EH (cell line): Measurements from ENCODE around the gene GSAP.

Experiments
- DNase-seq: peaks from one replicate; pipeline ENCODE4 v3.0.0-alpha.2; 2015; ENCODE audit warnings: low read depth

GSAP gene

GRCh38 chr7:77327067-77327931 is 88.8 kb downstream of the GSAP start:
- DNase-seq = peak; percentile 89

- peak; percentile 46 for DNase-seq
Observed at GRCh38 chr7:77326131-77326530, 90.0 kb downstream of the GSAP start.

GRCh38 chr7:77321300-77321699 is 94.8 kb downstream of the GSAP start:
- DNase-seq = peak; percentile 25

GRCh38 chr7:77320714-77321113 is 95.4 kb downstream of the GSAP start:
- no peak for DNase-seq

GRCh38 chr7:77320137-77320536 is 96.0 kb downstream of the GSAP start:
- DNase-seq = peak; percentile 43

- DNase-seq = no peak
Observed at GRCh38 chr7:77318019-77318418, 98.1 kb downstream of the GSAP start.

GRCh38 chr7:77316219-77316978 is 99.8 kb downstream of the GSAP start:
- DNase-seq = no peak

GRCh38 chr7:77315182-77315591 is 101.0 kb downstream of the GSAP start:
- DNase-seq = no peak

- DNase-seq = no peak
Observed at GRCh38 chr7:77313876-77314480, 102.2 kb downstream of the GSAP start.

GRCh38 chr7:77313085-77313484 is 103.1 kb downstream of the GSAP start:
- DNase-seq = no peak

- no peak for DNase-seq
Observed at GRCh38 chr7:77310982-77311381, 105.2 kb downstream of the GSAP start.

- DNase-seq = no peak
Observed at GRCh38 chr7:77309714-77310220, 106.4 kb downstream of the GSAP start.

- DNase-seq = no peak
Observed at GRCh38 chr7:77308792-77309191, 107.4 kb downstream of the GSAP start.

- DNase-seq = no peak
Observed at GRCh38 chr7:77306231-77307067, 109.7 kb downstream of the GSAP start.

- no peak for DNase-seq
Observed at GRCh38 chr7:77295549-77295948, 120.6 kb downstream of the GSAP start.

- DNase-seq = no peak
Observed at GRCh38 chr7:77293046-77293445, 123.1 kb downstream of the GSAP start.

GRCh38 chr7:77290425-77290824 is 125.7 kb downstream of the GSAP start:
- peak; percentile 13 for DNase-seq

- no peak for DNase-seq
Observed at GRCh38 chr7:77289387-77289786, 126.8 kb downstream of the GSAP start.

- DNase-seq = peak; percentile 8
Observed at GRCh38 chr7:77288676-77289320, 127.4 kb downstream of the GSAP start.

GRCh38 chr7:77284616-77285015 is 131.5 kb downstream of the GSAP start:
- no peak for DNase-seq

GRCh38 chr7:77284005-77284404 is 132.1 kb downstream of the GSAP start:
- no peak for DNase-seq
